Activated CD8-positive, alpha-beta T cell treated with anti-CD3 and anti-CD28 coated beads for 36 hours (primary cell): Measurements from ENCODE around the gene GNS. TPM values are rescaled to one million over a fixed set of nuclear protein-coding genes. Genes with fewer than 3 reads are reported as not detected.

Source experiments
- ATAC-seq: fragments of 200-7000 bp; cut with Tn5 transposase; one replicate; pipeline ENCODE4 v1.10.0; 2021; ENCODE audit warnings: mild to moderate bottlenecking, moderate library complexity
- CTCF ChIA-PET: fragments of 350-600 bp; sonication (Branson Sonifier 250); formaldehyde crosslinking; loops from one replicate; lab custom pipeline; 2021; ENCODE audit warnings: antibody characterized with exemption; lab: Charles Lee
- POLR2A ChIA-PET: fragments of 350-600 bp; sonication (Branson Sonifier 250); formaldehyde crosslinking; loops from one replicate; lab custom pipeline; 2021; ENCODE audit warnings: antibody characterized with exemption; lab: Charles Lee
- DNase-seq: peaks from one replicate; pipeline ENCODE4 v3.0.0-alpha.2; 2020
- H3K27ac Mint-ChIP-seq: one replicate; pipeline ENCODE4 v1.8.0; 2021; ENCODE audit warnings: mild to moderate bottlenecking, mixed read lengths
- H3K27me3 Mint-ChIP-seq: one replicate; pipeline ENCODE4 v1.8.0; 2021; ENCODE audit warnings: mixed read lengths
- H3K36me3 Mint-ChIP-seq: one replicate; pipeline ENCODE4 v1.8.0; 2021; ENCODE audit warnings: low read depth, mixed read lengths
- H3K4me1 Mint-ChIP-seq: one replicate; pipeline ENCODE4 v1.8.0; 2021; ENCODE audit warnings: low read depth, mixed read lengths
- H3K4me3 Mint-ChIP-seq: one replicate; pipeline ENCODE4 v1.8.0; 2021; ENCODE audit warnings: mild to moderate bottlenecking, moderate library complexity, mixed read lengths
- H3K9me3 Mint-ChIP-seq: one replicate; pipeline ENCODE4 v1.8.0; 2021; ENCODE audit warnings: mixed read lengths
- intact Hi-C: fragments of 100-400 bp; cut with micrococcal nuclease; formaldehyde crosslinking; loops from one replicate; pipeline ENCODE4 v1.10.0; 2022
- total RNA-seq, 2 experiments: library from RNA; stranded (reverse); gene quantifications; one replicate each; pipeline ENCODE4 v1.2.3, GENCODE V29; 2021
- TF ChIP-seq, protein P1 (sequence below): fragments of 200-600 bp; IDR thresholded peaks from one replicate; pipeline ENCODE4 v1.8.0; 2022; ENCODE audit warnings: antibody characterized with exemption, mild to moderate bottlenecking

Gene GNS
- total RNA-seq, 2 experiments from 2014 or later: 16.4 to 19.2 TPM

- Mint-ChIP-seq H3K9me3 (no peaks in the 10 kb centered on the region), H3K27me3 (no peaks in the 10 kb centered on the region), H3K36me3 (no peaks in the 10 kb centered on the region), H3K4me1 (no peaks in the 10 kb centered on the region), H3K27ac (no peak overlapping the region), H3K4me3 (no peak overlapping the region)
- POLR2A ChIA-PET: no interaction called here
- TF ChIP-seq, protein P1, sequence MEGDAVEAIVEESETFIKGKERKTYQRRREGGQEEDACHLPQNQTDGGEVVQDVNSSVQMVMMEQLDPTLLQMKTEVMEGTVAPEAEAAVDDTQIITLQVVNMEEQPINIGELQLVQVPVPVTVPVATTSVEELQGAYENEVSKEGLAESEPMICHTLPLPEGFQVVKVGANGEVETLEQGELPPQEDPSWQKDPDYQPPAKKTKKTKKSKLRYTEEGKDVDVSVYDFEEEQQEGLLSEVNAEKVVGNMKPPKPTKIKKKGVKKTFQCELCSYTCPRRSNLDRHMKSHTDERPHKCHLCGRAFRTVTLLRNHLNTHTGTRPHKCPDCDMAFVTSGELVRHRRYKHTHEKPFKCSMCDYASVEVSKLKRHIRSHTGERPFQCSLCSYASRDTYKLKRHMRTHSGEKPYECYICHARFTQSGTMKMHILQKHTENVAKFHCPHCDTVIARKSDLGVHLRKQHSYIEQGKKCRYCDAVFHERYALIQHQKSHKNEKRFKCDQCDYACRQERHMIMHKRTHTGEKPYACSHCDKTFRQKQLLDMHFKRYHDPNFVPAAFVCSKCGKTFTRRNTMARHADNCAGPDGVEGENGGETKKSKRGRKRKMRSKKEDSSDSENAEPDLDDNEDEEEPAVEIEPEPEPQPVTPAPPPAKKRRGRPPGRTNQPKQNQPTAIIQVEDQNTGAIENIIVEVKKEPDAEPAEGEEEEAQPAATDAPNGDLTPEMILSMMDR: no peak
- ATAC-seq (no peak), DNase-seq (no peak)
- intact Hi-C loops: no loop called here
- CTCF ChIA-PET: interaction anchor here (0.9 to 1.0 kb wide), 2 partner anchors 12 kb away, joined by 3 read pairs; no protein-coding TSS in a partner anchor
These were observed 31.0 kb upstream of the GNS start for GRCh38 chr12:64790166-64790565.

GRCh38 chr12:64785838-64786237 lies 26.6 kb upstream of the GNS start:
- Mint-ChIP-seq H3K4me3 (no peak overlapping the region), H3K4me1 (peaks cover 9% of the 10 kb centered on the region), H3K27me3 (peaks cover 27% of the 10 kb centered on the region), H3K9me3 (no peaks in the 10 kb centered on the region), H3K27ac (no peak overlapping the region), H3K36me3 (no peaks in the 10 kb centered on the region)
- intact Hi-C loops: no loop called here
- ATAC-seq: no peak
- DNase-seq: no peak
- ChIA-PET POLR2A (no interaction called here), CTCF (interaction anchor here (0.5 to 2.6 kb wide), 3 partner anchors 10 to 321 kb away, joined by 3 to 13 read pairs (median 13); no protein-coding TSS in a partner anchor)
- TF ChIP-seq, protein P1: no peak

DNA sequence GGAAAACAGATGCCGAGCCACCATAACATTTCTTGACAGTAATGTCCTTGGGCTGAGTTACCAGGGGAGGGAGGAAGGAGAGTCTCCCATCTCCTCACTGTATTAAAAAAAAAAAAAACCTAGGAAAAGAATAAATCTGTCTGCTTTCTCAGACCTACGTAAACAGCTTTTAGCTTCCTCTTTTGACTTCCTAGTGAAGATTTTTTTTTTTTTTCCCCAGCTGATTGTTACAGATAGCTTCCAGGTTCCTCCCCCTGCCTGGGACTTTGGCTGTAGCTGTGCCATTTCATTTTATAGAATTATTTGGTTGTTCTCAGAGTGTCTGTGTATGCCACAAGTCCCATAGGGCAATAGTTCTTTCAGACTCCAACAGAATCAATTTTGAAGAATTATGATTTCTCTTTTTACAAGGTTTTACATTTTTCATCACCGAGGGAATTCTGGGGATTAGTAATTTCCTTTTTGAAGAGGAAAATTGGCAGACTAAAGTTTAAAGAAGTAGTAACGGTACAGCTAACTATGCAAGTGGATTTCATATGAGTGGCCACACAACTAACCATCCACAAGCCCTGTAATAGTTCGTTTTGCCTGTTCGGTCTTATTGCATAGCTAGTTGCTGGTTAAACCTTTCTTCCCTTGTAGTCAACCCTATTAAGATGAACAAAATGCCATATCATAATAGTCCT lies 23.1 kb upstream of the GNS start:
- ATAC-seq: no peak
- Mint-ChIP-seq H3K9me3 (peaks cover 4% of the 10 kb centered on the region), H3K4me3 (peak overlapping the region; percentile 63), H3K27me3 (peaks cover 48% of the 10 kb centered on the region), H3K36me3 (peaks cover 2% of the 10 kb centered on the region), H3K27ac (no peak overlapping the region), H3K4me1 (peaks cover 9% of the 10 kb centered on the region)
- TF ChIP-seq, protein P1: no peak
- ChIA-PET CTCF (interaction anchor here (1.0 to 4.2 kb wide), 5 partner anchors 14 to 108 kb away, joined by 3 to 36 read pairs (median 6); no protein-coding TSS in a partner anchor), POLR2A (interaction anchor here (1.0 kb wide), 1 partner anchor 352 kb away, joined by 4 read pairs; no protein-coding TSS in a partner anchor)
- intact Hi-C loops: no loop called here
- DNase-seq: no peak

- no peak overlapping the region for H3K27ac Mint-ChIP-seq
- H3K9me3 Mint-ChIP-seq: peaks cover 9% of the 10 kb centered on the region
- intact Hi-C loops: no loop called here
- H3K36me3 Mint-ChIP-seq: peaks cover 2% of the 10 kb centered on the region
- ChIA-PET CTCF (interaction anchor here (0.9 to 4.2 kb wide), 5 partner anchors 15 to 244 kb away, joined by 3 to 36 read pairs (median 6); no protein-coding TSS in a partner anchor), POLR2A (interaction anchor here (1.0 kb wide), 1 partner anchor 353 kb away, joined by 4 read pairs; no protein-coding TSS in a partner anchor)
- peak overlapping the region; percentile 63 for H3K4me3 Mint-ChIP-seq
- TF ChIP-seq, protein P1: no peak
- H3K4me1 Mint-ChIP-seq: peaks cover 9% of the 10 kb centered on the region
- DNase-seq (peak; percentile 10), ATAC-seq (no peak)
- H3K27me3 Mint-ChIP-seq: peaks cover 56% of the 10 kb centered on the region
These were observed 22.3 kb upstream of the GNS start for GRCh38 chr12:64781280-64782190.
